HG03095 (cell line): ENCODE data around the gene SMAD5.
A peak's percentile ranks its signal among the peaks of the same experiment; 100 is the strongest.

Source experiments
- ATAC-seq: cut with Tn5 transposase; IDR thresholded peaks from one replicate; pipeline ENCODE4 v1.9.1; 2021; ENCODE audit warnings: moderate library complexity; ENCODE audit not compliant: unreplicated experiment

Gene SMAD5

GRCh38 chr5:136213919-136214493 lies 81.4 kb downstream of the SMAD5 start:
- ATAC-seq, result no peak

- no peak for ATAC-seq
These were observed 83.2 kb downstream of the SMAD5 start for GRCh38 chr5:136215812-136216211.

GRCh38 chr5:136216230-136216629 lies 83.6 kb downstream of the SMAD5 start:
- ATAC-seq, result no peak

GRCh38 chr5:136221340-136221739 lies 88.7 kb downstream of the SMAD5 start:
- ATAC-seq, result no peak

GRCh38 chr5:136222580-136223235 lies 90.1 kb downstream of the SMAD5 start:
- no peak for ATAC-seq

- ATAC-seq, result no peak
These were observed 93.2 kb downstream of the SMAD5 start for GRCh38 chr5:136225796-136226195.

- ATAC-seq, result no peak
These were observed 93.8 kb downstream of the SMAD5 start for GRCh38 chr5:136226401-136226800.

GRCh38 chr5:136228136-136228757 lies 95.6 kb downstream of the SMAD5 start:
- no peak for ATAC-seq

GRCh38 chr5:136230176-136230575 lies 97.5 kb downstream of the SMAD5 start:
- ATAC-seq, result no peak

GRCh38 chr5:136232316-136232715 lies 99.7 kb downstream of the SMAD5 start:
- peak; percentile 61 for ATAC-seq
